ENCODE results near the gene USP24. TPM values are rescaled to one million over a fixed set of nuclear protein-coding genes. Genes with fewer than 3 reads are reported as not detected.
A peak's percentile ranks its signal among the peaks of the same experiment; 100 is the strongest.

The USP24 gene
- polyA plus RNA-seq, 1 donor from 2014 or later = 29.5 TPM

GRCh38 chr1:55210990-55211801 lies 4.0 kb downstream of the USP24 start:
- Histone ChIP-seq H3K9ac (ENCODE audit: low read length) (no peak overlapping the region), H2AFZ (ENCODE audit: low read depth, low read length) (no peak overlapping the region), H3K36me3 (ENCODE audit: insufficient read depth, low read length) (no peaks in the 10 kb centered on the region), H3K4me3 (ENCODE audit: low read length) (peak overlapping the region; percentile 89), H3K4me2 (ENCODE audit: low read length) (peak overlapping the region; percentile 33), H3K27me3 (ENCODE audit: insufficient read depth, low read depth, low read length) (no peaks in the 10 kb centered on the region), H3K9me3 (ENCODE audit: low read length) (no peaks in the 10 kb centered on the region), H3F3A (ENCODE audit: insufficient read depth, low read length, poor library complexity, severe bottlenecking) (peaks cover 5% of the 10 kb centered on the region), H3K9me2 (ENCODE audit: insufficient read depth, low read length) (no peaks in the 10 kb centered on the region), H3K27ac (ENCODE audit: low read length) (no peak overlapping the region), H4K20me1 (ENCODE audit: insufficient read depth) (no peaks in the 10 kb centered on the region), H3K79me2 (replicated peaks; ENCODE audit: insufficient read depth, low read length) (peaks cover 64% of the 10 kb centered on the region)
- TF ChIP-seq EP300 (conservative IDR thresholded peaks at IDR 0.05; ENCODE audit: poor library complexity, severe bottlenecking) (no peak), CTCF (IDR thresholded peaks at IDR 0.05; ENCODE audit: poor library complexity, severe bottlenecking) (no peak), MXI1 (conservative IDR thresholded peaks at IDR 0.05; ENCODE audit: poor library complexity, severe bottlenecking) (no peak), EZH2 (IDR thresholded peaks at IDR 0.05; ENCODE audit: borderline replicate concordance, insufficient read depth, low read length, poor library complexity, severe bottlenecking) (no peak), REST (IDR thresholded peaks at IDR 0.05; ENCODE audit: borderline replicate concordance) (no peak), SMC3 (conservative IDR thresholded peaks at IDR 0.05; ENCODE audit: poor library complexity) (no peak), POLR2AphosphoS5 (IDR thresholded peaks at IDR 0.05) (no peak), TAF1 (IDR thresholded peaks at IDR 0.05; ENCODE audit: low read depth) (no peak), RAD21 (conservative IDR thresholded peaks at IDR 0.05) (no peak)

- no peak overlapping the region for H3K27ac ChIP-seq (ENCODE audit: low read length)
- H3K4me2 ChIP-seq (ENCODE audit: low read length) = no peak overlapping the region
- no peaks in the 10 kb centered on the region for H3K27me3 ChIP-seq (ENCODE audit: insufficient read depth, low read depth, low read length)
- H3F3A ChIP-seq (ENCODE audit: insufficient read depth, low read length, poor library complexity, severe bottlenecking) = peaks cover 5% of the 10 kb centered on the region
- H3K9me2 ChIP-seq (ENCODE audit: insufficient read depth, low read length) = no peaks in the 10 kb centered on the region
- no peak overlapping the region for H3K9ac ChIP-seq (ENCODE audit: low read length)
- H3K79me2 ChIP-seq (replicated peaks; ENCODE audit: insufficient read depth, low read length) = peaks cover 81% of the 10 kb centered on the region
- H4K20me1 ChIP-seq (ENCODE audit: insufficient read depth) = no peaks in the 10 kb centered on the region
- H3K36me3 ChIP-seq (ENCODE audit: insufficient read depth, low read length) = no peaks in the 10 kb centered on the region
- no peak overlapping the region for H3K4me3 ChIP-seq (ENCODE audit: low read length)
- TF ChIP-seq POLR2AphosphoS5 (IDR thresholded peaks at IDR 0.05) (no peak), MXI1 (conservative IDR thresholded peaks at IDR 0.05; ENCODE audit: poor library complexity, severe bottlenecking) (no peak)
- no peak overlapping the region for H2AFZ ChIP-seq (ENCODE audit: low read depth, low read length)
- H3K9me3 ChIP-seq (ENCODE audit: low read length) = no peaks in the 10 kb centered on the region
These were observed 5.9 kb downstream of the USP24 start for GRCh38 chr1:55209247-55209646.

Measured in neural cell (in vitro differentiated cells).